GM18517 (cell line): ENCODE results near the gene TARS3.
"Not testable (repeated sequence)": the region's sequence is repeated elsewhere in the genome, so short reads cannot be mapped to it uniquely, and the experiment has no call there.

Experiments
- ATAC-seq: cut with Tn5 transposase; IDR thresholded peaks from one replicate; pipeline ENCODE4 v1.9.1; 2021; ENCODE audit warnings: mild to moderate bottlenecking, moderate library complexity; ENCODE audit not compliant: unreplicated experiment

Gene TARS3

GRCh38 chr15:101723874-101724674, at the start of gene TARS3:
Gene TARS3 (minus strand): TSS chr15:101724473. CDS start chr15:101724387, 86 bp downstream.
- peak; percentile 80 for ATAC-seq

DNA sequence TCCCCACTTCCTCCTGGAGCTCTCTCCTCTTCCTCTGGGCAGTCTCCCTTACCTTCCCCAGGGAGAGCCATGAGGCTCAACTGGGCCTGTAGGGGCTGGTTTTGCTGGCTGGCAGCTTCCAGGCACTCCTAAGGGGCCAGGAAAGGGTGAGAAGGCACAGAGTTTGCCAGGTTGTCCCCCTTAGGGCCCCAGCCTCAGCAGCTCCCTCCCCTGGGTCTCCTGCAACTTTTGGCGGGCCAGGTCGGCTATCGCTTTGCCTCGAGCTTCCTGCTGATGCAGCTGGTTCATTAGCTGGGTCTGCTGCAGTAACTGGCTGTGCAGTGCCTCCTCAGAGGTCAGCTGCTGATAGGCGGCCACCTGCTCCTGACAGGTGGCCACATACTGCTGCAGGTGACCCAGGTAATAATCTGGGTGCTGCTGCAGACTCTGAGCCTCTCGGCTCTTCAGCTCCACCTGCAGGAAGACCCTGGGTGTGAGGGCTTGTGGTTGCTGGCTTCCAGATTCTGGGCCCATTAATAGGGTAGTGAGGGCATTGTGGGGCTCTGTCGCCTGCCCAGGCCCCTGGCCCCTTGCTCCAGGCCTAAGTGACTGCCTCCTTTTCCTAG, 49.3 kb upstream of the TARS3 start:
- ATAC-seq: no peak

- no peak for ATAC-seq
Observed at GRCh38 chr15:101772921-101773320, 48.6 kb upstream of the TARS3 start.

- ATAC-seq: not testable (repeated sequence)
Observed at GRCh38 chr15:101767083-101767640, 42.9 kb upstream of the TARS3 start.

- ATAC-seq: no peak
Observed at GRCh38 chr15:101765772-101766456, 41.6 kb upstream of the TARS3 start.

DNA sequence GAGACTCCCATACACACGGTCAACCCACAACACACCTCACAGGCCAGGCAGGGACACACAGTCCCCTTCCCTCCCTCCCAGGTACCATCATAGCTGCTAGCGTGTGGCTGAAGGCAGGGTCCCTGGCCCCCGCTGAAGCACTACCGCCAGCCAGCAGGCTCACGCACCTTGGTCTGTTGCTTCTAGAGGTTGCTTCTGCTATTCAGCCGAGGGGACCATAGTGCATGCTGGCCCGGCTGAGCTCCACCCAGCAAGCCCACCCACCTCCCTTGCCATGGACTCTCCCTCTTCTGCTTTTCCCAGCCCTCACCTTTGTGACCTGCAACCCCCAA, 41.0 kb upstream of the TARS3 start:
- not testable (repeated sequence) for ATAC-seq

- not testable (repeated sequence) for ATAC-seq
Observed at GRCh38 chr15:101764669-101765339, 40.5 kb upstream of the TARS3 start.

DNA sequence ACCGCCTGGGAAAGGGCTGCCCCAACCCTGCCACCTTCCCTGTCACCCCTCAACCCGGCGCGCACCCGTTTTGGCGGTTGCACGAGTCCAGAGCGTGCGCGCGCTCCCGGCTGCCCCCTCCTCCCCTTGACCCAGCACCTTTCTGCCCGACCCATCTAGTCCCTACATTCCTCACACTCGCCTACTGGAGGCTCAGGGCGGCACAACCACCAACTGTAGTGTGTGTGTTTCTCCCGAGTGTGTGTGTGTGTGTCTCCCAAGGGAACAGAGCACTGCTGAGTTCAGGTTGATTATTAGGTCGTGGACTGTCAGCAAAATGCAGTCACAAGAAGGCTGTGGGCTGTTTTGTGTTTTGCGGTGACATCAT, 22.4 kb upstream of the TARS3 start:
- ATAC-seq: peak; percentile 34

GRCh38 chr15:101734837-101735236, 10.6 kb upstream of the TARS3 start:
- not testable (repeated sequence) for ATAC-seq

- no peak for ATAC-seq
Observed at GRCh38 chr15:101733545-101733944, 9.3 kb upstream of the TARS3 start.

- no peak for ATAC-seq
Observed at GRCh38 chr15:101732772-101733171, 8.5 kb upstream of the TARS3 start.

- no peak for ATAC-seq
Observed at GRCh38 chr15:101731746-101732145, 7.5 kb upstream of the TARS3 start.

DNA sequence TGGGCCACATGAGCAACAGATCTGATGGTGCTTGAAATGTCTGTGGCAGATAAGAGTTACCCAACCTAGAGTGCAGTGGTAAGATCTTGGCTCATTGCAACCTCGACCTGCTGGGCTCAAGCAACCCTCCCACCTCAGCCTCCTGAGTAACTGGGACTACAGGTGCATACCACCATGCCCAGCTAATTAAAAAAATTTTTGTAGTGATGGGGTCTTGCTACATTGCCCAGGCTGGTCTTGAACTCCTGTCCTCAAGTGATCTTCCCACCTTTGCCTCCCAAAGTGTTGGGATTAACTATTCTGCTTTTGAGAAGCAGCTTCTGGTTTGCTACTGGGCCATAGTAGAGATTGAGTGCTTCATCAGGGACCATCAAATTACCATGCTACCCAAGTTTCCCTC, 2.9 kb upstream of the TARS3 start:
- ATAC-seq: no peak

- ATAC-seq: no peak
Observed at GRCh38 chr15:101725073-101725472, 800 bp upstream of the TARS3 start.

DNA sequence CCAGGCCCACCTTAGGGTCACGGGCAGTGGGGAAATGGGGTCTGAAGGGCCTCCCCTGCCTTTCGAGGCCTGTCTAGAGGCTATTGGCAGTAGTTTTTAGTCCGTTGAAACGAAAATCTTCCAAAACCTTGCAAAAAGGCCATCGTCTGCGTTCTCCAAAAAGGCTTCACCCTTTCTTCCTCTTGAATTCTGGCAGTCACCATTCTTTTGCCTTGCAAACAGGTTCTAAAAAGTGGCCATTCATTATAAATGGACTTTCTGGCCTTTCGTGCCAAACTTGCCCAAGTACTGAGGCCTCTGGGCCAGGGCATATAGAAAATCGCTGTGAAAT, 367 bp upstream of the TARS3 start:
- no peak for ATAC-seq

DNA sequence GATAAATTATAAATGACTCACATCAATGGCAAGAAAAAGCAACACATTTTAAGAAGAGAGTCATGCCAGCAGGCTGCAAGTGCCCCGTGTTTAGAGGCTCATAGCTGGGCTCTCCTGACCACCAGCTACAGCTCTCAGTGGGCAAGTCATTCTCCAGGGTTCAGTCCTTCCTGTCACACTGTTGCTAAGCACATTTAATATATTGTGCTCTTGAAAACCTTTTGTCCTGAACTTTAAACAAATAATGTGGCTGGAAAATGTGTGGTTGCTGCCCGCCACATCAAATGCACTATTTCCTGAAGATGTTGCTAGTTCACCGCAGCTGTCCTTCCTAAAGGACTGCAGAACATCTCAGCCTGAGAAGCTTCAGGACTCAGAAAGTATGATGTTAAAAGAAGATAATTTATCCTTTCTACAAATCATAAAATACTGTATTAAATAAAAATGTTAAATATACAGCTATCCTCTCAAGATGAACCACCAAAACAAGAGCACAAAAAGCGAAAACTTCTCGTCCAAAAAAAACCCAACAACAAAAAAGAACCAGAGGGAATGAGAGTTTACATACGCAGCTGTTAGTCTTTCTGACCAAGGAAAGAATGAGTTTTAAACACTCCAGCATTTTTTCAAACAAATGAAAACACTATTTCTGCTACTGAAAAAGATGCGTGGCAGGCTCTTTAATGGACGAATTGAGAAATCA, 951 bp downstream of the TARS3 start:
- ATAC-seq: peak; percentile 43

GRCh38 chr15:101718896-101719295, 5.4 kb downstream of the TARS3 start:
- ATAC-seq: no peak

- ATAC-seq: no peak
Observed at GRCh38 chr15:101712078-101712477, 12.2 kb downstream of the TARS3 start.

DNA sequence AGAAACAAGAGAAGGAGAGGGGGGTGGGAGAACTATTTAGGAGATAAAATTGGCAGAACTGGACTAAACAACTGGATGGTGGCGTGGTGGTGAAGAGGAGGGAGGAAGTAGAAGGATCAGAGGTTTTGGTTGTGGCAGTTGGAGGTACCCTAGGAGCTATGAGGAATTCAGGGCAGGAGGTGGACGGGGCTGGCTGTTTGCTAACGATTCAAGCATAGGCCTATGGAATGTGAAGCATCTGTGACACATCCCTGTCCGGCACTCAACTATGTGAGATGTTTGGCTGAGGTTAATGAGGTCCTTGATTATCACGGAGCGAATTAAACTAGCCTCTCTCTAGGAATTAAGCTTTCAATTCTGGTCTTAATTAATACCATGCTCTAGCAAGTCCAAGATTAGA, 13.5 kb downstream of the TARS3 start:
- ATAC-seq: no peak

GRCh38 chr15:101709466-101709865, 14.8 kb downstream of the TARS3 start:
- ATAC-seq: no peak

GRCh38 chr15:101707983-101708382, 16.3 kb downstream of the TARS3 start:
- ATAC-seq: no peak
